Aorta (tissue), 5 donors: ENCODE results near the gene RNF150. TPM values are rescaled to one million over a fixed set of nuclear protein-coding genes. Genes with fewer than 3 reads are reported as not detected.

ENCODE experiments used
- ATAC-seq: fragments of 200-7000 bp; cut with Tn5 transposase; one replicate; pipeline ENCODE4 v1.9.1; 2022; ENCODE audit warnings: moderate library complexity; ENCODE audit not compliant: low FRiP score
- DNase-seq, 2 donors: peaks; one replicate each; pipeline ENCODE4 v3.0.0-alpha.2; 2020
- H3K27ac ChIP-seq, 2 donors: one replicate each; pipeline ENCODE4 v1.5.1; 2013; ENCODE audit warnings: low read length in 2 of 2, mild to moderate bottlenecking in 2 of 2, moderate library complexity in 2 of 2, control low read depth in 1 of 2, inconsistent platforms in 1 of 2, low read depth in 1 of 2
- H3K27me3 ChIP-seq, 2 donors: one replicate each; pipeline ENCODE4 v1.6.1; 2013; ENCODE audit warnings: control low read depth in 1 of 2, low read length in 1 of 2, mild to moderate bottlenecking in 1 of 2, moderate library complexity in 1 of 2; ENCODE audit not compliant: insufficient read depth in 2 of 2, control insufficient read depth in 1 of 2
- H3K36me3 ChIP-seq, 2 donors: one replicate each; pipeline ENCODE4 v1.6.1; 2013; ENCODE audit warnings: control low read depth in 1 of 2, low read length in 1 of 2, mild to moderate bottlenecking in 1 of 2; ENCODE audit not compliant: insufficient read depth in 2 of 2, control insufficient read depth in 1 of 2
- H3K4me1 ChIP-seq, 2 donors: one replicate each; pipeline ENCODE4 v1.6.1; 2013; ENCODE audit warnings: low read length in 2 of 2, control low read depth in 1 of 2, mild to moderate bottlenecking in 1 of 2, moderate library complexity in 1 of 2; ENCODE audit not compliant: insufficient read depth in 2 of 2, control insufficient read depth in 1 of 2
- H3K4me3 ChIP-seq, 2 donors: one replicate each; pipeline ENCODE4 v1.5.1; 2013; ENCODE audit warnings: low read length in 2 of 2, control low read depth in 1 of 2, mild to moderate bottlenecking in 1 of 2
- H3K9me3 ChIP-seq: one replicate; pipeline ENCODE4 v1.6.1; 2013; ENCODE audit warnings: mild to moderate bottlenecking, low read length; ENCODE audit not compliant: control insufficient read depth
- WGBS, 2 donors: extraction: QIAGEN DNeasy Blood & Tissue Kit; methylation state at CpG; one replicate each; pipeline ENCODE4 v1.1.7; 2013; 5-methylcytosine and 5-hydroxymethylcytosine counted together
- intact Hi-C, 2 donors: fragments of 100-400 bp; cut with DNase I; formaldehyde crosslinking; loops; one replicate each; pipeline versions ENCODE4 v1.14.2 to v1.15.0; 2022
- polyA plus RNA-seq, 2 donors: library from polyadenylated mRNA; stranded (reverse); fragments of 200-250 nt; gene quantifications; one replicate each; pipeline ENCODE4 v1.2.3, GENCODE V29; 2013
- total RNA-seq, 2 donors: library from RNA; stranded (reverse); fragmentation: NEBNext Ultra II Directional; extraction: Animal tissue kit (Norgen Biotek cat#: 25700); gene quantifications; one replicate each; pipeline ENCODE4 v1.2.1, GENCODE V29; 2021
- donor health status: healthy with polysubstance abuse.
- donor health status: Bipolar disorder and iron deficiency.
- donor health status: DM: no; HTN: no; CAD: no.
- donor health status: DM: no; HTN: no; CAD: no.
- donor health status: DM: yes; HTN: yes; CAD: no.

Gene RNF150
- total and polyA plus RNA-seq, 4 donors: 2.0 to 22.8 (median 10.6) TPM

- intact Hi-C loops: loop anchor here in 1 of 2 donors (10.0 kb wide), 3 partner anchors 62 to 708 kb away; partner anchors contain the start of gene MAML3
- WGBS, 2 donors: 95 to 100% methylated on average over 2 of the region's 2 CpGs
- Histone ChIP-seq H3K36me3 (peaks cover 0 to 2% of the 10 kb centered on the region in 2 donors), H3K9me3 (no peaks in the 10 kb centered on the region), H3K27ac (no peak overlapping the region), H3K4me1 (peaks cover 0 to 2% of the 10 kb centered on the region in 2 donors), H3K27me3 (no peaks in the 10 kb centered on the region), H3K4me3 (no peak overlapping the region)
- ATAC-seq (no peak), DNase-seq (no peak)
Observed at GRCh38 chr4:140863197-140863596, 270.1 kb downstream of the RNF150 start.

GRCh38 chr4:140862177-140862442 lies 271.2 kb downstream of the RNF150 start:
- intact Hi-C loops: loop anchor here in 1 of 2 donors (10.0 kb wide), 3 partner anchors 63 to 707 kb away; partner anchors contain the start of gene MAML3
- peaks cover 0 to 2% of the 10 kb centered on the region in 2 donors for H3K4me1 ChIP-seq
- H3K36me3 ChIP-seq: no peaks in the 10 kb centered on the region
- no peak overlapping the region for H3K4me3 ChIP-seq
- WGBS, 2 donors: 86 to 91% methylated on average over 4 of the region's 4 CpGs
- DNase-seq: no peak
- no peaks in the 10 kb centered on the region for H3K27me3 ChIP-seq
- no peak for ATAC-seq
- no peaks in the 10 kb centered on the region for H3K9me3 ChIP-seq
- H3K27ac ChIP-seq: no peak overlapping the region

- WGBS, 2 donors: 36 to 39% methylated on average over 7 of the region's 7 CpGs
- intact Hi-C loops: loop anchor here (1.0 to 10.0 kb wide), 5 partner anchors 63 to 707 kb away; partner anchors contain the start of genes MAML3 (in 1 of the 2) and RNF150 (in 1 of the 2)
- no peak overlapping the region for H3K27ac ChIP-seq
- peaks cover 0 to 1% of the 10 kb centered on the region in 2 donors for H3K4me1 ChIP-seq
- H3K27me3 ChIP-seq: no peaks in the 10 kb centered on the region
- H3K4me3 ChIP-seq: no peak overlapping the region
- H3K9me3 ChIP-seq: no peaks in the 10 kb centered on the region
- ATAC-seq: peak; percentile 86
- H3K36me3 ChIP-seq: no peaks in the 10 kb centered on the region
- DNase-seq: peak in 1 of 2 donors; percentile 56
Observed at GRCh38 chr4:140861359-140862176, 271.7 kb downstream of the RNF150 start.

- no peaks in the 10 kb centered on the region for H3K9me3 ChIP-seq
- H3K27me3 ChIP-seq: no peaks in the 10 kb centered on the region
- no peaks in the 10 kb centered on the region for H3K4me1 ChIP-seq
- intact Hi-C loops: loop anchor here (10.0 kb wide), 1 partner anchor 334 kb away; the partner anchor contains the start of gene ELMOD2 (in 2 of the 2)
- 40 to 48% methylated on average over 3 of the region's 3 CpGs for WGBS, 2 donors
- no peak overlapping the region for H3K4me3 ChIP-seq
- DNase-seq: no peak
- H3K27ac ChIP-seq: no peak overlapping the region
- H3K36me3 ChIP-seq: no peaks in the 10 kb centered on the region
- ATAC-seq: no peak
Observed at GRCh38 chr4:140858897-140859296, 274.4 kb downstream of the RNF150 start.

- H3K9me3 ChIP-seq: no peaks in the 10 kb centered on the region
- no peaks in the 10 kb centered on the region for H3K27me3 ChIP-seq
- WGBS, 2 donors: 69 to 76% methylated on average over 2 of the region's 2 CpGs
- intact Hi-C loops: loop anchor here (10.0 kb wide), 1 partner anchor 332 kb away; the partner anchor contains the start of gene ELMOD2 (in 2 of the 2)
- H3K36me3 ChIP-seq: no peaks in the 10 kb centered on the region
- DNase-seq (no peak), ATAC-seq (no peak)
- H3K4me1 ChIP-seq: no peaks in the 10 kb centered on the region
- no peak overlapping the region for H3K27ac ChIP-seq
- H3K4me3 ChIP-seq: no peak overlapping the region
Observed at GRCh38 chr4:140857111-140857510, 276.2 kb downstream of the RNF150 start.

GRCh38 chr4:140856621-140857062 lies 276.6 kb downstream of the RNF150 start:
- Histone ChIP-seq H3K4me3 (no peak overlapping the region), H3K27me3 (no peaks in the 10 kb centered on the region), H3K27ac (no peak overlapping the region), H3K4me1 (no peaks in the 10 kb centered on the region), H3K9me3 (no peaks in the 10 kb centered on the region), H3K36me3 (no peaks in the 10 kb centered on the region)
- intact Hi-C loops: loop anchor here (10.0 kb wide), 1 partner anchor 332 kb away; the partner anchor contains the start of gene ELMOD2 (in 2 of the 2)
- 5 to 8% methylated on average over 6 of the region's 6 CpGs for WGBS, 2 donors
- no peak for ATAC-seq
- no peak for DNase-seq

GRCh38 chr4:140854168-140854567 lies 279.1 kb downstream of the RNF150 start:
- ATAC-seq (no peak), DNase-seq (no peak)
- H3K9me3 ChIP-seq: no peaks in the 10 kb centered on the region
- H3K27ac ChIP-seq: no peak overlapping the region
- no peaks in the 10 kb centered on the region for H3K36me3 ChIP-seq
- no peaks in the 10 kb centered on the region for H3K27me3 ChIP-seq
- WGBS, 2 donors: 30 to 34% methylated on average over 2 of the region's 2 CpGs
- no peaks in the 10 kb centered on the region for H3K4me1 ChIP-seq
- no peak overlapping the region for H3K4me3 ChIP-seq
- intact Hi-C loops: loop anchor here (10.0 kb wide), 1 partner anchor 329 kb away; the partner anchor contains the start of gene ELMOD2 (in 2 of the 2)

- H3K36me3 ChIP-seq: no peaks in the 10 kb centered on the region
- no peak overlapping the region for H3K4me3 ChIP-seq
- H3K9me3 ChIP-seq: no peaks in the 10 kb centered on the region
- DNase-seq (no peak), ATAC-seq (no peak)
- H3K27me3 ChIP-seq: no peaks in the 10 kb centered on the region
- H3K27ac ChIP-seq: no peak overlapping the region
- H3K4me1 ChIP-seq: no peaks in the 10 kb centered on the region
- 57 to 58% methylated on average over 1 of the region's 1 CpG for WGBS, 2 donors
- intact Hi-C loops: loop anchor here (2.0 to 10.0 kb wide), 2 partner anchors 327 to 491 kb away; partner anchors contain the start of gene ELMOD2 (in 2 of the 2)
Observed at GRCh38 chr4:140851804-140852203, 281.5 kb downstream of the RNF150 start.
